SK-N-SH (cell line): ENCODE data around the gene INPP5E.

Source experiments
- EP300 ChIP-seq, 2 experiments: IDR thresholded peaks; 2 replicates each; pipeline versions ENCODE4 v1.4.0 to v1.6.1; 2012; ENCODE audit warnings: borderline replicate concordance in 1 of 2, low read depth in 1 of 2, low read length in 1 of 2
- FOXJ3 ChIP-seq: sonication (generic); formaldehyde crosslinking; IDR thresholded peaks from 2 replicates; pipeline ENCODE4 v1.5.1; 2020; ENCODE audit warnings: mild to moderate bottlenecking, missing genetic modification reagents
- GABPA ChIP-seq: IDR thresholded peaks from 2 replicates; pipeline ENCODE4 v1.4.0; 2012; ENCODE audit warnings: low read depth, mild to moderate bottlenecking
- MXI1 ChIP-seq: IDR thresholded peaks from 2 replicates; pipeline ENCODE4 v1.6.1; 2012; ENCODE audit warnings: mild to moderate bottlenecking, low read depth, low read length, improper control_type of control experiment
- RFX5 ChIP-seq: IDR thresholded peaks from 2 replicates; pipeline ENCODE4 v1.6.1; 2012; ENCODE audit warnings: mild to moderate bottlenecking, improper control_type of control experiment, low read length
- TF ChIP-seq, protein P1 (sequence below): fragments of 200-600 bp; sonication (generic); IDR thresholded peaks from 2 replicates; pipeline ENCODE4 v1.6.1; 2017; ENCODE audit warnings: antibody characterized with exemption, mild to moderate bottlenecking, moderate library complexity

DNA sequence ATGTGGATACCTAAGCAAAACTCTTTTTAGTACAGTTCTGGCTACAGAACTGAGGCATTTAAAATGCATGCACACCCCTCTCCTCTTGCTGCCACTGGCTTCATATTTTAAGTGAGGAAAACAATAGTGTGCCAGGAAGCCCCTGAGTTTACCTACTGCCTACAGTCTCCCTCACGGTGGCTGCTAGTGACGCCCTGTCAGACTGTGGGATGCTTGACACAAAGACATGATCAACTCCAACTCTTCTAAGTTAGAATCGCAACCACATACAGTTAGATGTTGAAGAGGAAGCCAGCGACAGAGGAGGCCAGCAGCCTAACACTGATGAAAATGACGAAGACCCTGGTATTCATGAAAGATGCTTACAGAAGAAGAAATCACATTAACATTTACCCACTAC lies 41.9 kb upstream of the INPP5E start:
- no peak for TF ChIP-seq GABPA
- no peak for TF ChIP-seq EP300 (IDR thresholded peaks at IDR 0.05; ENCODE audit: borderline replicate concordance in 1 of 2, low read depth in 1 of 2, low read length in 1 of 2)
- TF ChIP-seq FOXJ3 (CRISPR knock-in tag), result no peak
- TF ChIP-seq, protein P1, sequence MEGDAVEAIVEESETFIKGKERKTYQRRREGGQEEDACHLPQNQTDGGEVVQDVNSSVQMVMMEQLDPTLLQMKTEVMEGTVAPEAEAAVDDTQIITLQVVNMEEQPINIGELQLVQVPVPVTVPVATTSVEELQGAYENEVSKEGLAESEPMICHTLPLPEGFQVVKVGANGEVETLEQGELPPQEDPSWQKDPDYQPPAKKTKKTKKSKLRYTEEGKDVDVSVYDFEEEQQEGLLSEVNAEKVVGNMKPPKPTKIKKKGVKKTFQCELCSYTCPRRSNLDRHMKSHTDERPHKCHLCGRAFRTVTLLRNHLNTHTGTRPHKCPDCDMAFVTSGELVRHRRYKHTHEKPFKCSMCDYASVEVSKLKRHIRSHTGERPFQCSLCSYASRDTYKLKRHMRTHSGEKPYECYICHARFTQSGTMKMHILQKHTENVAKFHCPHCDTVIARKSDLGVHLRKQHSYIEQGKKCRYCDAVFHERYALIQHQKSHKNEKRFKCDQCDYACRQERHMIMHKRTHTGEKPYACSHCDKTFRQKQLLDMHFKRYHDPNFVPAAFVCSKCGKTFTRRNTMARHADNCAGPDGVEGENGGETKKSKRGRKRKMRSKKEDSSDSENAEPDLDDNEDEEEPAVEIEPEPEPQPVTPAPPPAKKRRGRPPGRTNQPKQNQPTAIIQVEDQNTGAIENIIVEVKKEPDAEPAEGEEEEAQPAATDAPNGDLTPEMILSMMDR, result no peak
- no peak for TF ChIP-seq RFX5
- TF ChIP-seq MXI1, result no peak
